AG04450 (cell line): Measurements from ENCODE around the gene PERM1. TPM values are rescaled to one million over a fixed set of nuclear protein-coding genes. Genes with fewer than 3 reads are reported as not detected.

Experiments
- CTCF ChIA-PET: fragments of 300-600, 350-600 bp; formaldehyde crosslinking; extraction: SDS; loops from one replicate; lab custom pipeline; 2022; ENCODE audit warnings: antibody characterized with exemption, inconsistent platforms; lab: Charles Lee
- POLR2A ChIA-PET: fragments of 350-600 bp; formaldehyde crosslinking; extraction: SDS; loops from one replicate; lab custom pipeline; 2021; ENCODE audit warnings: antibody characterized with exemption, inconsistent platforms; lab: Yijun Ruan, JAX
- DNase-seq: peaks from one replicate; pipeline ENCODE4 v3.0.0-alpha.2; 2011; ENCODE audit warnings: low read depth, low spot score
- H3K27ac ChIP-seq: one replicate; pipeline ENCODE4 v1.5.1; 2012; ENCODE audit warnings: low read depth, low read length, control low read depth
- H3K27me3 ChIP-seq: one replicate; pipeline ENCODE4 v1.6.0; 2012; ENCODE audit warnings: low read length; ENCODE audit not compliant: control insufficient read depth, insufficient read depth
- H3K4me3 ChIP-seq: 2 replicates; pipeline ENCODE4 v1.5.1; 2011; ENCODE audit warnings: mild to moderate bottlenecking, low read depth, low read length, control low read depth
- H3K9me3 ChIP-seq: 2 replicates; pipeline ENCODE4 v1.5.1; 2012; ENCODE audit warnings: low read length; ENCODE audit not compliant: control insufficient read depth, insufficient read depth
- polyA plus RNA-seq: library from polyadenylated mRNA; depleted of rRNA; stranded (reverse); fragments of >200 nt; gene quantifications from 2 replicates; pipeline ENCODE4 v1.2.3, GENCODE V29; 2011
- TF ChIP-seq, protein P1 (sequence below): IDR thresholded peaks from 2 replicates; pipeline ENCODE4 v1.5.1; 2011; ENCODE audit warnings: low read depth, low read length, control low read depth, inconsistent platforms

The PERM1 gene
- polyA plus RNA-seq, 1 experiment: not detected

DNA sequence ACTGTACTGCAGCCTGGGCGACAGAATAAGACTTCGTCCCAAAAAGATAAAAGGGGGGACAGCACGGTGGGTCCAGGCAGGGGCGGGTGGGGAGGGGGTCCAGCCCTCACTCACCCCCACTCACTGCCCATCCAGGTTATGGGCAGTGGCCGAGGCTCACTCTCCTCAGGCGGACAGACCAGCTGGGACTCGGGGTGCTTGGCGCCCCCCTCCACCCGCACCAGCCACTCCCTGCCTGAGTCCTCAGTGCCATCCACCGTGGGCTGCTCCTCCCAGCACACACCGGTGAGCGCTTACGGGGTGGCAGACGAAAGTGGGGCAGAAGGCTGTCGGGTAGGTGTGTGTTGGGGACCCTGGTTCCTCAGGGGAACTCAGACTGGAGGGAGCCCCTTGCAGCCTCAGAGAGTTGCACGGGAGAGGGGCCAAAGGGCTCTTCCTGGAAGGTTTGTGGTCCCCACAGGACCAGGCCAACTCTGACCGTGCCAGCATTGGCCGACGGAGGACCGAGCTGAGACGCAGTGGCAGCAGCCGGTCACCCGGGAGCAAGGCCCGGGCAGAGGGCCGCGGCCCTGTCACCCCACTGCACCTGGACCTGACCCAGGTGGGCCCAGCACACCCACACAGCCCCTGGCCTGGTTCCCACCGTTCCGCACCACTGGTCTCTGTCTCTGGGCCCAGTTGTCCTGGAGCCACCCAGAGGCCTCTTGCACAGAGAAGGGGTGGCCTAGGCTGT is 9.0 kb downstream of the PERM1 start:
- Histone ChIP-seq H3K27me3 (peaks cover 26% of the 10 kb centered on the region), H3K4me3 (no peak overlapping the region), H3K9me3 (peaks cover 6% of the 10 kb centered on the region; the same call in 1 of the 2 replicates), H3K27ac (no peak overlapping the region)
- DNase-seq: no peak
- ChIA-PET CTCF (no interaction called here), POLR2A (no interaction called here)
- TF ChIP-seq, protein P1, sequence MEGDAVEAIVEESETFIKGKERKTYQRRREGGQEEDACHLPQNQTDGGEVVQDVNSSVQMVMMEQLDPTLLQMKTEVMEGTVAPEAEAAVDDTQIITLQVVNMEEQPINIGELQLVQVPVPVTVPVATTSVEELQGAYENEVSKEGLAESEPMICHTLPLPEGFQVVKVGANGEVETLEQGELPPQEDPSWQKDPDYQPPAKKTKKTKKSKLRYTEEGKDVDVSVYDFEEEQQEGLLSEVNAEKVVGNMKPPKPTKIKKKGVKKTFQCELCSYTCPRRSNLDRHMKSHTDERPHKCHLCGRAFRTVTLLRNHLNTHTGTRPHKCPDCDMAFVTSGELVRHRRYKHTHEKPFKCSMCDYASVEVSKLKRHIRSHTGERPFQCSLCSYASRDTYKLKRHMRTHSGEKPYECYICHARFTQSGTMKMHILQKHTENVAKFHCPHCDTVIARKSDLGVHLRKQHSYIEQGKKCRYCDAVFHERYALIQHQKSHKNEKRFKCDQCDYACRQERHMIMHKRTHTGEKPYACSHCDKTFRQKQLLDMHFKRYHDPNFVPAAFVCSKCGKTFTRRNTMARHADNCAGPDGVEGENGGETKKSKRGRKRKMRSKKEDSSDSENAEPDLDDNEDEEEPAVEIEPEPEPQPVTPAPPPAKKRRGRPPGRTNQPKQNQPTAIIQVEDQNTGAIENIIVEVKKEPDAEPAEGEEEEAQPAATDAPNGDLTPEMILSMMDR: no peak

GRCh38 chr1:971751-972506 is 10.0 kb downstream of the PERM1 start:
- TF ChIP-seq, protein P1: no peak

DNA sequence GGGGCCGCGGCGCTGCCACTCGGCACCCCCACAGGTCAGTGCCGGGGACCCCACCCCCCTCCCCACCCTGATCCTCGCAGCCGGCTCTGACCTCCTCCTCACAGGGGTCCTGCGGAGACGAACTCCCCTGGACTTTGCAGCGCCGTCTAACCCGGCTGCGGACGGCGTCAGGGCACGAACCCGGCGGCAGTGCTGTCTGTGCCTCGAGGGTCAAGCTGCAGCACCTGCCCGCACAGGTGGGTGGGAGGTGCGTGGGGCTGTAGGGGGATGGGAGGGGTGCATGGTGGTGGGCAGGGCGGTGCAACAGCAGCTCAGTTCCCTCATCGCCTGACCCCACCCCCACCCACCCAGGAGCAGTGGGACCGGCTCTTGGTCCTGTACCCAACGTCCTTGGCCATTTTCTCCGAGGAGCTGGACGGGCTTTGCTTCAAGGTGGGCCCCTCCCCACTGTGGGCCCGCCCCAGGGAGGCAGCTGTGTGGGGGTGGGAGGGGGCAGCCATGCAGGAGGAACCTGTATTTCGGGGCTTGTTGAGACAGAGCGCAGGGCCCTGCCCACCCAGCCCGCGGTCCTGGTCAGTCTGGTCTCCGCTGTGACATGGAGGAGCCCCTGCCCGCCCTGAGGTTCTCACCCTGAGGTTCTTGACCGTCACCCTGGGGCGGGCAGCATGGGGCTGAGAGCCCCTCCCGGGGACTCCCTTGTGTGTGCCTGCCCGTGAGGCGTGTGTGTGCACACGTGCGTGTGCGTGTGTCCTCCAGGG is 10.7 kb downstream of the PERM1 start:
- peaks cover 6% of the 10 kb centered on the region; the same call in 1 of the 2 replicates for H3K9me3 ChIP-seq
- H3K27me3 ChIP-seq: peaks cover 26% of the 10 kb centered on the region
- no peak overlapping the region for H3K4me3 ChIP-seq
- ChIA-PET CTCF (no interaction called here), POLR2A (no interaction called here)
- TF ChIP-seq, protein P1: no peak
- H3K27ac ChIP-seq: no peak overlapping the region
- DNase-seq: no peak

More at GRCh38 chr1:971751-972506, 10.0 kb downstream of the PERM1 start:
- POLR2A ChIA-PET: no interaction called here
- no peak overlapping the region for H3K4me3 ChIP-seq
- no peak overlapping the region for H3K27ac ChIP-seq
- peaks cover 6% of the 10 kb centered on the region; the same call in 1 of the 2 replicates for H3K9me3 ChIP-seq
- CTCF ChIA-PET: no interaction called here
- DNase-seq: no peak
- peaks cover 26% of the 10 kb centered on the region for H3K27me3 ChIP-seq

DNA sequence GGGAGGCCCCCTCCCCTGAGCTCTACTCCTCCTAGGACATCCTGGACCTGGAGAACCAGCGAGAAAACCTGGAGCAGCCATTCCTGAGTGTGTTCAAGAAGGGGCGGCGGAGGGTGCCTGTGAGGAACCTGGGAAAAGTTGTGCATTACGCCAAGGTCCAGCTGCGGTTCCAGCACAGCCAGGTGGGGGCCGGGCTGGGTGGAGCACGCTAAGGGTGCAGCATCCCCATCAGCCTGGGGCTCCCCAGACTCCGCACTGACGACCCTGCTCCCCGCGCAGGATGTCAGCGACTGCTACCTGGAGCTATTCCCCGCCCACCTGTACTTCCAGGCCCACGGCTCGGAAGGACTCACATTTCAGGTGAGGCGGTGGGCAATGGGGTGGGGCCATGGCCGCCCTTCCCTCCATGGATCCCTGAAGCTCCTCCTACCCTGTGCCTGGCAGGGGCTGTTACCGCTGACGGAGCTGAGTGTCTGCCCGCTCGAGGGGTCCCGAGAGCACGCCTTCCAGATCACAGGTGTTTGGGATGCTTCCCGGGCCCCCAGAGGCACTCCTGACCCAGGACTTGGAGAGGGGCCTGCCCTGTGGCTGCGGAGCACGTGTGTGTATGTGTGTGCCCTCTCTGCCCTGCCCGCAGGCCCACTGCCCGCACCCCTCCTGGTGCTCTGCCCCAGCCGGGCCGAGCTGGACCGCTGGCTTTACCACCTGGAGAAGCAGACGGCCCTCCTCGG is 11.5 kb downstream of the PERM1 start:
- Histone ChIP-seq H3K27ac (no peak overlapping the region), H3K9me3 (peaks cover 6% of the 10 kb centered on the region; the same call in 1 of the 2 replicates), H3K27me3 (peaks cover 26% of the 10 kb centered on the region), H3K4me3 (no peak overlapping the region)
- POLR2A ChIA-PET: no interaction called here
- TF ChIP-seq, protein P1: no peak
- CTCF ChIA-PET: interaction anchor here (0.7 kb wide), 1 partner anchor 14 kb away, joined by 3 read pairs; no protein-coding TSS in a partner anchor
- no peak for DNase-seq
